Endothelial cell of umbilical vein (primary cell): ENCODE results near the gene MED22.

Source experiments
- CTCF ChIP-seq, 2 donors: IDR thresholded peaks; 1 replicate in 1 of 2; 2 replicates in 1 of 2; pipeline ENCODE4 v1.5.1; 2011; ENCODE audit warnings: low read length in 2 of 2, mild to moderate bottlenecking in 2 of 2, moderate library complexity in 2 of 2, control low read depth in 1 of 2, inconsistent platforms in 1 of 2, low read depth in 1 of 2; ENCODE audit not compliant: insufficient read depth in 1 of 2; ENCODE audit errors: extremely low read depth in 1 of 2
- EZH2 ChIP-seq: IDR thresholded peaks from 2 replicates; pipeline ENCODE4 v1.6.1; 2012; ENCODE audit warnings: borderline replicate concordance, low read depth, mild to moderate bottlenecking, moderate library complexity, low read length, inconsistent platforms; ENCODE audit not compliant: severe bottlenecking
- FOS ChIP-seq: IDR thresholded peaks from 2 replicates; pipeline ENCODE4 v1.6.1; 2011; ENCODE audit warnings: mild to moderate bottlenecking, low read length, moderate library complexity, borderline replicate concordance; ENCODE audit not compliant: insufficient read depth
- JUN ChIP-seq: IDR thresholded peaks from 2 replicates; pipeline ENCODE4 v1.6.1; 2011; ENCODE audit warnings: borderline replicate concordance, low read depth; ENCODE audit not compliant: insufficient read length, insufficient read depth
- MAX ChIP-seq: IDR thresholded peaks from 2 replicates; pipeline ENCODE4 v1.6.1; 2011; ENCODE audit not compliant: insufficient read depth, insufficient read length
- MYC ChIP-seq: IDR thresholded peaks from one replicate; pipeline ENCODE4 v1.6.1; 2011; ENCODE audit warnings: mild to moderate bottlenecking, low read depth, low read length
- POLR2A ChIP-seq: IDR thresholded peaks from 2 replicates; pipeline ENCODE4 v1.6.1; 2012; ENCODE audit warnings: low read depth, mild to moderate bottlenecking, control low read depth, low read length
- POLR2AphosphoS5 ChIP-seq: IDR thresholded peaks from 2 replicates; pipeline ENCODE4 v1.6.1; 2012; ENCODE audit warnings: low read depth, mild to moderate bottlenecking, control low read depth, low read length, moderate library complexity; ENCODE audit not compliant: insufficient read depth

- TF ChIP-seq CTCF (IDR thresholded peaks at IDR 0.05; ENCODE audit: extremely low read depth in 1 of 2, insufficient read depth in 1 of 2, low read depth in 1 of 2, low read length in 2 of 2) = no peak
- TF ChIP-seq POLR2AphosphoS5 = no peak
- TF ChIP-seq EZH2 = no peak
- no peak for TF ChIP-seq FOS
- TF ChIP-seq MAX = no peak
- TF ChIP-seq POLR2A = no peak
- no peak for TF ChIP-seq MYC
- TF ChIP-seq JUN = no peak
Observed at GRCh38 chr9:133367221-133367620, 19.3 kb upstream of the MED22 start.
